Measurements from ENCODE around the gene TRIM65. TPM values are rescaled to one million over a fixed set of nuclear protein-coding genes. Genes with fewer than 3 reads are reported as not detected.
A peak's percentile ranks its signal among the peaks of the same experiment; 100 is the strongest.

TRIM65 gene
- total RNA-seq, 2 experiments from 2014 or later, result 9.9 to 11.7 TPM

GRCh38 chr17:75856062-75856756, 40.5 kb downstream of the TRIM65 start:
- peaks cover 13% of the 10 kb centered on the region for H3K36me3 Mint-ChIP-seq (ENCODE audit: low read depth)
- H3K27ac Mint-ChIP-seq, result no peak overlapping the region
- POLR2A ChIA-PET, result interaction anchor here (0.6 to 5.1 kb wide), 34 partner anchors 9 to 983 kb away, joined by 3 to 230 read pairs (median 7); partner anchors contain the start of genes EXOC7, FBF1, GALK1 and LLGL2
- peak overlapping the region; percentile 90 for H3K4me3 Mint-ChIP-seq
- no peaks in the 10 kb centered on the region for H3K27me3 Mint-ChIP-seq
- peak; percentile 0 for ATAC-seq (ENCODE audit: poor library complexity)
- H3K27ac ChIP-seq (ENCODE audit: low read depth in 1 of 2, low read length in 2 of 2), result peak overlapping the region; percentile 87 to 90
- CTCF ChIA-PET, result interaction anchor here (1.0 to 3.2 kb wide), 9 partner anchors 12 to 113 kb away, joined by 3 to 33 read pairs (median 8); partner anchors contain the start of genes FBF1, GALK1, TRIM47 and TRIM65
- no peaks in the 10 kb centered on the region for H3K9me3 Mint-ChIP-seq
- H3K4me1 Mint-ChIP-seq (ENCODE audit: low read depth), result peaks cover 29% of the 10 kb centered on the region
- H3K36me3 ChIP-seq (ENCODE audit: insufficient read depth, low read length), result peaks cover 7% of the 10 kb centered on the region
- no peak for TF ChIP-seq CTCF (IDR thresholded peaks at IDR 0.05)
- no peaks in the 10 kb centered on the region for H3K9me3 ChIP-seq (ENCODE audit: control insufficient read depth in 1 of 2, insufficient read depth in 1 of 2, low read length in 2 of 2)
- peak overlapping the region; percentile 82 for H3K4me3 ChIP-seq (ENCODE audit: low read length)
- DNase-seq, result no peak
- intact Hi-C loops (cut with DNase I, micrococcal nuclease), result loop anchor here in 1 of 2 experiments (2.0 to 10.0 kb wide), 2 partner anchors 21 to 331 kb away; partner anchors contain the start of gene LLGL2
- H3K27me3 ChIP-seq (ENCODE audit: control insufficient read depth in 1 of 2, insufficient read depth in 2 of 2, low read length in 2 of 2), result no peaks in the 10 kb centered on the region
- peaks cover 50% of the 10 kb centered on the region for H3K4me1 ChIP-seq (ENCODE audit: insufficient read depth, low read length)

- peaks cover 20% of the 10 kb centered on the region for H3K36me3 Mint-ChIP-seq (ENCODE audit: low read depth)
- TF ChIP-seq CTCF (IDR thresholded peaks at IDR 0.05), result peak; percentile 53
- no peaks in the 10 kb centered on the region for H3K9me3 Mint-ChIP-seq
- CTCF ChIA-PET, result interaction anchor here (0.6 to 3.2 kb wide), 16 partner anchors 10 to 566 kb away, joined by 3 to 33 read pairs (median 4); partner anchors contain the start of genes FBF1, GALK1, MRPL38 and SLC25A19
- H3K4me1 Mint-ChIP-seq (ENCODE audit: low read depth), result peaks cover 29% of the 10 kb centered on the region
- Histone ChIP-seq H3K4me1 (ENCODE audit: insufficient read depth, low read length) (peaks cover 45% of the 10 kb centered on the region), H3K27ac (ENCODE audit: low read depth in 1 of 2, low read length in 2 of 2) (peak within 1 kb of the TSS; percentile 87 to 90), H3K36me3 (ENCODE audit: insufficient read depth, low read length) (peaks cover 14% of the 10 kb centered on the region), H3K27me3 (ENCODE audit: control insufficient read depth in 1 of 2, insufficient read depth in 2 of 2, low read length in 2 of 2) (no peaks in the 10 kb centered on the region), H3K4me3 (ENCODE audit: low read length) (peak within 1 kb of the TSS; percentile 82), H3K9me3 (ENCODE audit: control insufficient read depth in 1 of 2, insufficient read depth in 1 of 2, low read length in 2 of 2) (no peaks in the 10 kb centered on the region)
- POLR2A ChIA-PET, result interaction anchor here (0.6 to 5.1 kb wide), 54 partner anchors 9 to 982 kb away, joined by 3 to 230 read pairs (median 5); partner anchors contain the start of genes EXOC7, FBF1, GALK1 and GGA3
- DNase-seq, result peak; percentile 92 to 100 (median 95)
- ATAC-seq (ENCODE audit: poor library complexity), result peak; percentile 91
- no peaks in the 10 kb centered on the region for H3K27me3 Mint-ChIP-seq
- H3K4me3 Mint-ChIP-seq, result peak within 1 kb of the TSS; percentile 90
- intact Hi-C loops (cut with DNase I, micrococcal nuclease), result loop anchor here (1.0 to 10.0 kb wide), 7 partner anchors 10 to 331 kb away; partner anchors contain the start of genes UNK (in 2 of the 2), LLGL2 (in 1 of the 2), MRPL38 (in 1 of the 2) and TRIM65 (in 1 of the 2)
- no peak within 1 kb of the TSS for H3K27ac Mint-ChIP-seq
These were observed 41.3 kb downstream of the TRIM65 start, which contains the start of gene WBP2 for GRCh38 chr17:75855310-75856061. WBP2 (minus strand) TSS chr17:75855335; CDS start chr17:75855297, 38 bp downstream.

DNA sequence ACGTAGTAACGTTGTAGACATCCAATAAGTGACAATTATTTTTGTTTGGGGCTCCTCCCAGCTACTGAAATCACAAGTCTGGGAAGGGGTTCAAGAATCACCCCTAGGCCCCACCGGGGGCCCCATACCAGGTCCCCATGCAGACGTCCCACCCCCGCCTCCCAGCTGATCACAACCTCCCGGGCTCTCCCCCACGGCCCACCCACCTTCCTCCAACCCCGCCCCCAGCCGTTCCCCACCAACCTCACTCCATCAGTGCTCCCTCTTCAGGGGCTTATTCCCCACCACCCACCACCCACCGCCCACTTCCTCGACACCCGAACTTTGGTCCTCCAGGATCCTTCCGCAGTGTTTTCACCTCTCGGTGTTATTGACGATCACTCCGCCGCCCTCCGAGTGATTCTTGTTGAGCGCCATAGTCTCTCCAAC, 41.9 kb downstream of the TRIM65 start:
- Histone ChIP-seq H3K4me3 (ENCODE audit: low read length) (peak overlapping the region; percentile 82), H3K9me3 (ENCODE audit: control insufficient read depth in 1 of 2, insufficient read depth in 1 of 2, low read length in 2 of 2) (no peaks in the 10 kb centered on the region), H3K27ac (ENCODE audit: low read depth in 1 of 2, low read length in 2 of 2) (peak overlapping the region; percentile 65), H3K36me3 (ENCODE audit: insufficient read depth, low read length) (peaks cover 18% of the 10 kb centered on the region), H3K4me1 (ENCODE audit: insufficient read depth, low read length) (peaks cover 46% of the 10 kb centered on the region), H3K27me3 (ENCODE audit: control insufficient read depth in 1 of 2, insufficient read depth in 2 of 2, low read length in 2 of 2) (no peaks in the 10 kb centered on the region)
- DNase-seq (no peak), ATAC-seq (ENCODE audit: poor library complexity) (peak; percentile 9)
- CTCF ChIA-PET, result interaction anchor here (0.6 to 3.2 kb wide), 16 partner anchors 9 to 566 kb away, joined by 3 to 33 read pairs (median 4); partner anchors contain the start of genes FBF1, GALK1, MRPL38 and SLC25A19
- intact Hi-C loops (cut with DNase I, micrococcal nuclease), result loop anchor here (1.0 to 10.0 kb wide), 6 partner anchors 10 to 330 kb away; partner anchors contain the start of genes UNK (in 2 of the 2), LLGL2 (in 1 of the 2), MRPL38 (in 1 of the 2) and TRIM65 (in 1 of the 2)
- H3K4me3 Mint-ChIP-seq, result no peak overlapping the region
- no peak overlapping the region for H3K27ac Mint-ChIP-seq
- peaks cover 24% of the 10 kb centered on the region for H3K36me3 Mint-ChIP-seq (ENCODE audit: low read depth)
- POLR2A ChIA-PET, result interaction anchor here (0.6 to 5.1 kb wide), 51 partner anchors 10 to 981 kb away, joined by 3 to 230 read pairs (median 6); partner anchors contain the start of genes EXOC7, FBF1, GALK1 and GGA3
- H3K27me3 Mint-ChIP-seq, result no peaks in the 10 kb centered on the region
- no peaks in the 10 kb centered on the region for H3K9me3 Mint-ChIP-seq
- no peak for TF ChIP-seq CTCF (IDR thresholded peaks at IDR 0.05)
- peaks cover 29% of the 10 kb centered on the region for H3K4me1 Mint-ChIP-seq (ENCODE audit: low read depth)
